H1 (cell line): Measurements from ENCODE around the gene TMEM178B. TPM values are rescaled to one million over a fixed set of nuclear protein-coding genes. Genes with fewer than 3 reads are reported as not detected.
A peak's percentile ranks its signal among the peaks of the same experiment; 100 is the strongest.

Experiments used
- CTCF ChIA-PET: fragments of 300-600 bp; sonication (Branson Sonifier 250); formaldehyde crosslinking; loops from one replicate; lab custom pipeline; 2021; ENCODE audit not compliant: partially characterized antibody; lab: Charles Lee
- POLR2A ChIA-PET: fragments of 300-600 bp; sonication (Branson Sonifier 250); formaldehyde crosslinking; loops from one replicate; lab custom pipeline; 2021; ENCODE audit warnings: inconsistent platforms; ENCODE audit not compliant: partially characterized antibody; lab: Charles Lee
- DNase-seq, 2 experiments: peaks; one replicate each; pipeline versions ENCODE4 v3.0.0 to v3.0.0-alpha.2; 2010 to 2022; ENCODE audit warnings: low spot score in 2 of 2, low read depth in 1 of 2, mixed read lengths in 1 of 2
- FAIRE-seq: peaks from 2 replicates; lab custom pipeline; 2011; peaks lifted over from hg19 to GRCh38; lab: Jason Lieb, UNC
- H2AFZ ChIP-seq: 2 replicates; pipeline ENCODE4 v1.8.1; 2012; ENCODE audit warnings: low read length, inconsistent platforms
- H2AK5ac ChIP-seq: 2 replicates; pipeline ENCODE4 v1.6.1; 2013; ENCODE audit warnings: low read depth, low read length
- H2BK120ac ChIP-seq: replicated peaks from 2 replicates; pipeline ENCODE3; 2013; ENCODE audit warnings: low read depth, low read length, inconsistent platforms
- H2BK12ac ChIP-seq: 2 replicates; pipeline ENCODE4 v1.6.1; 2013; ENCODE audit warnings: low read depth, low read length
- H2BK15ac ChIP-seq: 2 replicates; pipeline ENCODE4 v1.6.1; 2013; ENCODE audit warnings: low read length
- H2BK20ac ChIP-seq: 2 replicates; pipeline ENCODE4 v1.6.1; 2013; ENCODE audit warnings: low read length
- H2BK5ac ChIP-seq: 2 replicates; pipeline ENCODE4 v1.6.1; 2013; ENCODE audit warnings: low read depth, low read length
- H3K14ac ChIP-seq: 2 replicates; pipeline ENCODE4 v1.6.1; 2013; ENCODE audit warnings: inconsistent platforms; ENCODE audit not compliant: insufficient read length
- H3K18ac ChIP-seq: 2 replicates; pipeline ENCODE4 v1.6.1; 2013; ENCODE audit warnings: low read length; ENCODE audit errors: extremely low read depth
- H3K23ac ChIP-seq: 2 replicates; pipeline ENCODE4 v1.6.1; 2013; ENCODE audit warnings: inconsistent platforms; ENCODE audit not compliant: insufficient read length
- H3K23me2 ChIP-seq: 2 replicates; pipeline ENCODE4 v1.6.1; 2013; ENCODE audit warnings: low read depth, low read length
- H3K27ac ChIP-seq: 2 replicates; pipeline ENCODE4 v1.6.1; 2011; ENCODE audit warnings: low read depth, low read length, inconsistent platforms
- H3K27me3 ChIP-seq, 4 experiments: replicated peaks in 1 of 4; 1 replicate in 1 of 4; 2 replicates in 3 of 4; pipeline versions ENCODE4 v1.6.1 to v1.8.1; 2011 to 2013; ENCODE audit warnings: low read length in 3 of 4, mild to moderate bottlenecking in 3 of 4, inconsistent platforms in 2 of 4, mixed read lengths in 2 of 4, moderate library complexity in 1 of 4; ENCODE audit not compliant: control insufficient read depth in 3 of 4, insufficient read depth in 3 of 4; ENCODE audit errors: extremely low read depth in 1 of 4
- H3K36me3 ChIP-seq, 4 experiments: 2 replicates each; pipeline versions ENCODE4 v1.6.1 to v1.8.1; 2011 to 2013; ENCODE audit warnings: mild to moderate bottlenecking in 4 of 4, low read length in 3 of 4, moderate library complexity in 2 of 4, control low read depth in 1 of 4, inconsistent platforms in 1 of 4; ENCODE audit not compliant: insufficient read depth in 4 of 4, control insufficient read depth in 2 of 4
- H3K4ac ChIP-seq: replicated peaks from 2 replicates; pipeline ENCODE3; 2013; ENCODE audit warnings: low read length, low read depth, mixed read lengths, inconsistent platforms; ENCODE audit not compliant: insufficient read length
- H3K4me1 ChIP-seq, 4 experiments: replicated peaks in 1 of 4; 1 replicate in 1 of 4; 2 replicates in 3 of 4; pipeline versions ENCODE4 v1.6.1 to v1.8.1; 2011 to 2013; ENCODE audit warnings: low read length in 3 of 4, inconsistent platforms in 2 of 4, mixed read lengths in 1 of 4; ENCODE audit not compliant: insufficient read depth in 4 of 4, control insufficient read depth in 3 of 4
- H3K4me2 ChIP-seq, 2 experiments: 2 replicates each; pipeline versions ENCODE4 v1.6.1 to v1.8.1; 2011 to 2013; ENCODE audit warnings: low read depth in 2 of 2, low read length in 2 of 2, control low read depth in 1 of 2, inconsistent platforms in 1 of 2, mild to moderate bottlenecking in 1 of 2; ENCODE audit not compliant: insufficient read depth in 1 of 2
- H3K4me3 ChIP-seq, 4 experiments: fragments of 200-600, 300-600 bp in 1 of 4; sonication (generic), shearing (Covaris generic), sonication (Bioruptor Twin) in 1 of 4; 2 replicates each; pipeline versions ENCODE4 v1.5.1 to v1.8.1; 2011 to 2016; ENCODE audit warnings: low read length in 4 of 4, low read depth in 3 of 4, control low read depth in 2 of 4, inconsistent platforms in 2 of 4, mild to moderate bottlenecking in 2 of 4, mixed read lengths in 1 of 4, moderate library complexity in 1 of 4; ENCODE audit not compliant: insufficient read depth in 2 of 4; ENCODE audit errors: extremely low read depth in 1 of 4
- H3K56ac ChIP-seq: replicated peaks from 2 replicates; pipeline ENCODE3; 2013; ENCODE audit warnings: low read depth, mild to moderate bottlenecking, mixed read lengths, low read length, inconsistent platforms; ENCODE audit not compliant: insufficient read length
- H3K79me1 ChIP-seq: 2 replicates; pipeline ENCODE4 v1.6.1; 2013; ENCODE audit warnings: low read depth, low read length, control low read depth
- H3K79me2 ChIP-seq, 2 experiments: 2 replicates each; pipeline versions ENCODE4 v1.6.1 to v1.8.1; 2012 to 2013; ENCODE audit warnings: low read length in 2 of 2, mild to moderate bottlenecking in 2 of 2, inconsistent platforms in 1 of 2; ENCODE audit not compliant: insufficient read depth in 2 of 2, control insufficient read depth in 1 of 2
- H3K9ac ChIP-seq, 4 experiments: replicated peaks in 1 of 4; 1 replicate in 1 of 4; 2 replicates in 3 of 4; pipeline versions ENCODE4 v1.6.1 to v1.8.1; 2011 to 2013; ENCODE audit warnings: low read depth in 3 of 4, low read length in 3 of 4, control low read depth in 2 of 4, mild to moderate bottlenecking in 2 of 4, moderate library complexity in 2 of 4, inconsistent platforms in 1 of 4; ENCODE audit errors: extremely low read depth in 1 of 4
- H3K9me3 ChIP-seq, 2 experiments: 2 replicates each; pipeline versions ENCODE4 v1.6.1 to v1.8.1; 2012 to 2013; ENCODE audit warnings: mild to moderate bottlenecking in 2 of 2, moderate library complexity in 2 of 2, control low read depth in 1 of 2, inconsistent platforms in 1 of 2, low read depth in 1 of 2, low read length in 1 of 2, mixed read lengths in 1 of 2; ENCODE audit not compliant: insufficient read depth in 2 of 2
- H4K20me1 ChIP-seq, 2 experiments: replicated peaks in 1 of 2; 2 replicates each; pipeline versions ENCODE3 to v1.8.1; 2011 to 2013; ENCODE audit warnings: inconsistent platforms in 2 of 2, low read length in 2 of 2, mild to moderate bottlenecking in 1 of 2; ENCODE audit not compliant: insufficient read depth in 2 of 2, control insufficient read depth in 1 of 2
- H4K5ac ChIP-seq: 2 replicates; pipeline ENCODE4 v1.6.1; 2013; ENCODE audit warnings: low read length, low read depth, mixed read lengths, inconsistent platforms; ENCODE audit not compliant: insufficient read length
- H4K8ac ChIP-seq: 2 replicates; pipeline ENCODE4 v1.8.0; 2013; ENCODE audit warnings: mild to moderate bottlenecking, moderate library complexity, low read length, inconsistent platforms; ENCODE audit not compliant: insufficient read depth; ENCODE audit errors: extremely low read depth
- H4K91ac ChIP-seq: replicated peaks from 2 replicates; pipeline ENCODE3; 2013; ENCODE audit warnings: low read length, mixed read lengths, inconsistent platforms; ENCODE audit not compliant: insufficient read length
- CTBP2 ChIP-seq: IDR thresholded peaks from 2 replicates; pipeline ENCODE4 v1.7.0; 2011; ENCODE audit warnings: borderline replicate concordance, mild to moderate bottlenecking, moderate library complexity, mixed read lengths, low read length; ENCODE audit not compliant: insufficient read depth, insufficient read length
- SAP30 ChIP-seq: fragments of 300-600 bp; sonication (generic); IDR thresholded peaks from 2 replicates; pipeline ENCODE4 v1.7.1; 2012; ENCODE audit warnings: low read length, moderate library complexity, mild to moderate bottlenecking, inconsistent platforms; ENCODE audit not compliant: insufficient read depth, insufficient replicate concordance
- SIN3A ChIP-seq, 2 experiments: IDR thresholded peaks in 1 of 2; conservative IDR thresholded peaks in 1 of 2; 2 replicates each; pipeline ENCODE4 v1.6.1; 2011 to 2012; ENCODE audit warnings: low read length in 2 of 2, improper control_type of control experiment in 1 of 2, low read depth in 1 of 2, mild to moderate bottlenecking in 1 of 2
- WGBS, 2 experiments: shearing (Covaris generic) in 1 of 2; methylation state at CpG; one replicate each; pipeline versions ENCODE4 v1.1.6 to v1.1.7; 2013 to 2015; ENCODE audit warnings: low lambda C conversion rate in 2 of 2, mixed read lengths in 2 of 2, inconsistent platforms in 1 of 2, low coverage in 1 of 2, missing lambda C conversion rate in 1 of 2; ENCODE audit not compliant: insufficient replicate concordance in 2 of 2, insufficient coverage in 1 of 2, insufficient read length in 1 of 2; ENCODE audit errors: extremely low coverage in 1 of 2, missing lambda C conversion rate in 1 of 2; 5-methylcytosine and 5-hydroxymethylcytosine counted together
- long read RNA-seq, 2 experiments: library from RNA in 1 of 2; library from capped mRNA in 1 of 2; stranded (forward); transcript quantifications; one replicate each; pipeline ENCODE4 v2.0.0, GENCODE V29; 2021; ENCODE audit warnings: inconsistent platforms in 1 of 2
- polyA minus RNA-seq, 3 experiments: library from RNA; depleted of rRNA, polyadenylated mRNA; stranded (reverse); fragments of >200 nt; gene quantifications; 1 replicate in 2 of 3; 2 replicates in 1 of 3; pipeline ENCODE4 v1.2.3, GENCODE V29; 2011
- polyA plus RNA-seq, 7 experiments: library from polyadenylated mRNA; depleted of rRNA in 3 of 7; stranded (reverse) in 5 of 7; unstranded in 2 of 7; fragments of >200 nt in 5 of 7; fragments of 200-250 nt in 2 of 7; gene quantifications; 1 replicate in 5 of 7; 2 replicates in 1 of 7; 4 replicates in 1 of 7; pipeline versions ENCODE4 v1.2.1 to v1.2.3, GENCODE V29; 2011 to 2013; ENCODE audit warnings: missing spikeins in 2 of 7, mixed read lengths in 2 of 7
- total RNA-seq: library from RNA; stranded (reverse); fragmentation: NEBNext Ultra II Directional; extraction: Animal tissue kit (Norgen Biotek cat#: 25700); gene quantifications from 2 replicates; pipeline ENCODE4 v1.2.1, GENCODE V29; 2021

TMEM178B gene
- 15.8 and 18.1 TPM in 2 replicates for total RNA-seq
- polyA plus RNA-seq (2011; rRNA removed) = 4.4 and 5.3 TPM in 2 replicates
- polyA plus RNA-seq (2011; cell fraction: cytosol; rRNA removed) = 4.7 TPM
- polyA plus RNA-seq (2011; cell fraction: nucleus; rRNA removed) = 16.0 TPM
- polyA plus RNA-seq (2012, experiment 1 of 2) = 4.6 to 7.5 TPM (median 6.3 TPM) in 4 replicates
- polyA plus RNA-seq (2012, experiment 2 of 2) = 0.68 TPM
- polyA plus RNA-seq (2013, experiment 1 of 2) = 6.8 TPM
- 7.1 TPM for polyA plus RNA-seq (2013, experiment 2 of 2)
- polyA minus RNA-seq (2011; rRNA and poly(A)+ RNA removed) = 16.3 and 19.1 TPM in 2 replicates
- polyA minus RNA-seq (2011; cell fraction: cytosol; rRNA and poly(A)+ RNA removed) = 8.8 TPM
- polyA minus RNA-seq (2011; cell fraction: nucleus; rRNA and poly(A)+ RNA removed) = 43.7 TPM
- long read RNA-seq, experiment 1, partial matches to known transcripts = 0 of 12 reads
- long read RNA-seq, experiment 1, other reads (novel, unspliced or antisense) = 12 of 12 reads
- long read RNA-seq, experiment 2 = 0 reads

DNA sequence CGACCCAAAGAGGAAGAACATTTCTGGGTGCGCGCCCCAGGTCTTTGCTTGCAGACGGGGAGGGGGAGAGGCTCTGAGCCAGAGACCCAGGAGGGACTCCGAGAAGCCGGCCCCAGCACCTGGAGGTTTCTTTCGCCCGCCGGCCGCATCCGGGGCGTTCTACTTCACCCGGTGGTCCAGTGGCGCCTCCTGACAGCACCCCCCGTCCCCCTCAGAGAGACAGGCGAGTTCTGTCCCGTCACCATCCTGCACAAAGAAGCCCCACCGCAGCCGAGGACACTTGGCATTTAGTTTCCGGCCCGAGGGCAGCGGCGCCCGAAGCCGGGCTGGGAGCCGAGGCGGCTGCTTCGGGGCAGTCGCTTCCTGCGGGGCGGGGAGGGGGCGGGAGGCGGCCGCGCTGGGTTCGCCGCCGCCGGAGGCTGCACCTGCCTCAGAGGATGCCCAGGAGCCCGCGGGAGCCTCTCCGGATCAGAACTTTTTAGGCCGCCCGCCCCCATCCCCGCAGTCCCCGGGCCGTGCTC, at the start of gene TMEM178B:
TSS of gene TMEM178B (plus strand) at position 424 of the 521 bp plus-strand sequence.
- FAIRE-seq = no peak
- H2AFZ ChIP-seq = peak within 1 kb of the TSS; percentile 87

More for the DNA sequence above, at the start of gene TMEM178B:
- Histone ChIP-seq H3K56ac (peak within 1 kb of the TSS; percentile 61), H3K23me2 (peaks cover 25% of the 10 kb centered on the region), H3K23ac (no peak within 1 kb of the TSS), H3K4me1 (peaks cover 2 to 7% (median 4%) of the 10 kb centered on the region in 4 experiments; a peak in 5 of 7 replicates), H3K36me3 (no peaks in the 10 kb centered on the region), H3K4ac (no peak within 1 kb of the TSS), H2BK12ac (peak within 1 kb of the TSS; percentile 40), H3K4me2 (peak within 1 kb of the TSS; percentile 92 to 99), H3K9me3 (no peaks in the 10 kb centered on the region), H4K20me1 (peaks cover 0 to 3% of the 10 kb centered on the region in 2 experiments), H2BK120ac (no peak within 1 kb of the TSS), H3K14ac (no peak within 1 kb of the TSS), H2BK20ac (no peak within 1 kb of the TSS)
- CTCF ChIA-PET = interaction anchor here (0.7 to 3.0 kb wide), 4 partner anchors 146 to 461 kb away, joined by 3 to 24 read pairs (median 12); no protein-coding TSS in a partner anchor
- peak; percentile 7 to 17; a peak in 3 of 4 replicates for TF ChIP-seq SIN3A (conservative IDR thresholded peaks at IDR 0.05 in 1 of 2, IDR thresholded peaks at IDR 0.05 in 1 of 2; ENCODE audit: low read depth in 1 of 2, low read length in 2 of 2)
- TF ChIP-seq SAP30 = peak; percentile 67
- TF ChIP-seq CTBP2 = no peak
- TF ChIP-seq, all 59 proteins: peak for 2
- no peak within 1 kb of the TSS for H4K5ac ChIP-seq
- peak within 1 kb of the TSS; percentile 41 for H4K8ac ChIP-seq
- DNase-seq = peak in 1 of 2 experiments; percentile 83
- peak within 1 kb of the TSS; percentile 62 to 82 (median 71) for H3K9ac ChIP-seq
- H3K79me1 ChIP-seq = peaks cover 4% of the 10 kb centered on the region; the same call in 1 of the 2 replicates
- peak within 1 kb of the TSS; percentile 97 for H4K91ac ChIP-seq
- H2BK5ac ChIP-seq = no peak within 1 kb of the TSS
- peak within 1 kb of the TSS; percentile 62 to 86 (median 67) for H3K4me3 ChIP-seq
- 1% methylated on average over 18 of the region's 47 CpGs; no CpG with 5 or more reads in 1 of the 2 experiments for WGBS, 2 experiments
- H3K79me2 ChIP-seq = peaks cover 3 to 41% of the 10 kb centered on the region in 2 experiments; a peak in 3 of 4 replicates
- H2BK15ac ChIP-seq = no peak within 1 kb of the TSS
- H3K18ac ChIP-seq = peak within 1 kb of the TSS; percentile 88
- no peak within 1 kb of the TSS for H2AK5ac ChIP-seq
- POLR2A ChIA-PET = interaction anchor here (0.7 to 4.0 kb wide), 5 partner anchors 9 to 462 kb away, joined by 3 to 19 read pairs (median 3); partner anchors contain the start of gene MRPS33
- H3K27ac ChIP-seq = 0 out of 2 replicates have a peak within 1 kb of the TSS, but pooled peaks have one; percentile 16
- H3K27me3 ChIP-seq = peaks cover 0 to 19% (median 10%) of the 10 kb centered on the region in 4 experiments; a peak in 5 of 7 replicates
